ENCODE data around the gene SYTL5.

DNA sequence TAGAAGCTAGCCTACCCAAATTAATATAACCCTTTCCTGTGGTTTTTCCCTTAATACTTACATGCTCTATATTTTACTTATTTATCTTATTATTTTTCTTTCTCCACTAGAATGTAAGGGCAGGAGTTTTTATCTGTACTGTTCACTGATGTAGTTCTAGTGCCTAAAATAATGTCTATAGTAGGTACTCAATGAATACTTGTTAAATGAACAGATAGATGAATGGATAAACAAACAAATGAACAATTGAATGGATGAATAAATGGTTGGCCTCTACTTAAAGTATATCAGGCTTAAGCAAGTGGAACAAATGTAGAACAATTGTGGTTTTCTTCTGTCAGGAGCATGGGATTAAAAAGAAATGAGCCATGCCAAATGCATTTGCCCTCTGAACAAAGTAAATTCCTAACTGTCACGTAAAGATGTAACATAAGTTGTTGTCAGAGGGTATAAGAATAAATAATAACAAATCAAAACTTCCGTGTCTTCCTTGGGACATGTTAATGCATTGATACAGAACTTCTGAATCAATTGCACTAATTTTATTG is 54.1 kb downstream of the SYTL5 start:
- no peak for TF ChIP-seq CBX8 (IDR thresholded peaks at IDR 0.05)
- TF ChIP-seq POLR2A (IDR thresholded peaks at IDR 0.05; ENCODE audit: low read length), result no peak

Data from A549 (cell line).